ENCODE results near the gene ISYNA1. TPM values are rescaled to one million over a fixed set of nuclear protein-coding genes. Genes with fewer than 3 reads are reported as not detected.

Gene ISYNA1
- total RNA-seq, 2 donors from 2014 or later = 27.5 to 28.1 TPM

GRCh38 chr19:18450021-18450930, 12.3 kb upstream of the ISYNA1 start:
- no peak for DNase-seq (ENCODE audit: low spot score)
- intact Hi-C loops (cut with DNase I) = loop anchor here in 1 of 2 donors (5.0 kb wide), 1 partner anchor 397 kb away; no protein-coding TSS in a partner anchor

DNA sequence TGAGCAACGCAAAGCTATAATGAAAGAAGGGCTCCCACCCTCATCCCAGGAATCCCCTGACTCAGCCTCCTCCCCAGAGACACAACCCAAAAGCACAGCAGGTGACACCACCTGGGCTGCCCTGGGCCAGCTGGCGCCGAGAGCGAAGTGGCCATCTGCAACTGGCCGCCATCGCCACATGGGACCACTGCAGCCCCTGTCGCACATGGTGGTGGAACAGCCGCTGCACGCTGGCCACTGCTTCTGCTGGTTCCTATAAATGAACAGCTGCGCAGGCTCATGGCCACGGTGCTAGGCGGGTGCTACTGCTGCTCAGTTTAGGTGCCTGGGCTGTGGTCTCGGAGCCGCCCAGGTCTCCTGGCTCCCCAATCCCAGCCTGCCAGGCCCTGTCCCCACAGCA, 11.6 kb upstream of the ISYNA1 start:
- no peak for DNase-seq (ENCODE audit: low spot score)
- intact Hi-C loops (cut with DNase I) = loop anchor here in 1 of 2 donors (10.0 kb wide), 1 partner anchor 135 kb away; the partner anchor contains the start of gene REX1BD

GRCh38 chr19:18446811-18447359, 9.0 kb upstream of the ISYNA1 start:
- intact Hi-C loops (cut with DNase I) = loop anchor here in 1 of 2 donors (10.0 kb wide), 1 partner anchor 138 kb away; the partner anchor contains the start of gene REX1BD
- no peak for DNase-seq (ENCODE audit: low spot score)

- no peak for DNase-seq (ENCODE audit: low spot score)
- intact Hi-C loops (cut with DNase I) = loop anchor here in 1 of 2 donors (10.0 kb wide), 1 partner anchor 139 kb away; the partner anchor contains the start of gene REX1BD
These were observed 8.3 kb upstream of the ISYNA1 start for GRCh38 chr19:18446145-18446810.

DNA sequence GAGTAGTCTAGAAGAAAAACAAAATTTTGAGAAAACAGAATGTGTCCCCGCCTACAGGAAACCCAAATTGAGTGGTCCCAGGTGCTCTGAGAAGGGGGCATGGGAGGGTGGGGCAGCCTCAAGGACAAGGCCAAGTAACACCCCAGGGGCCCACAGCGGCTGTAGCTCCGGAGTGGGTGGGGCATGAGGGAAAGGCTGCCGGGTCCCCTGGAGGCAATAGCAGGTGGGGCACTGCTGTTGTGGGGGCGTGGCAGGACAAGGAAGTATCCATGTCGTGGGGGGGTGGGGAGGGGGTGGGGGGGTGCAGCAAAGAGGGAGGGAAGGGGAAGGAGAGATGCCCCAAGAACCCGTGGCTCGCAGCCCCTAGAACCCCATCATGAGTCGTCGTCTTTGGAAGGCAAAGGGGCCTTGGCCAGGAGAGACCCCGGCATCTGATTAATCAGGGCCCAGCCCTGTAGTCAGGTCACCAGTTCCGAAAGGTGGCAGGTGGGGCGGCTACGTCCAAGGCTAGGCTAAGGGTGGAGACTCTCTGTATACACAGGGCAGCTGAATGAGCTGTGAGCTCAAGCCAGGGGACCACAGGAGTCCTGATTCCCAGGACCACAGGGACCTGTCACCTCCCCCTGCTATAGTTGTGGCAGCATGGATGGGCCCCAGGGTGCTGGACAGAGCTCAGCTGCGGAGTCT, 7.5 kb upstream of the ISYNA1 start:
- intact Hi-C loops (cut with DNase I) = loop anchor here in 1 of 2 donors (10.0 kb wide), 1 partner anchor 139 kb away; the partner anchor contains the start of gene REX1BD
- DNase-seq (ENCODE audit: low spot score) = no peak

DNA sequence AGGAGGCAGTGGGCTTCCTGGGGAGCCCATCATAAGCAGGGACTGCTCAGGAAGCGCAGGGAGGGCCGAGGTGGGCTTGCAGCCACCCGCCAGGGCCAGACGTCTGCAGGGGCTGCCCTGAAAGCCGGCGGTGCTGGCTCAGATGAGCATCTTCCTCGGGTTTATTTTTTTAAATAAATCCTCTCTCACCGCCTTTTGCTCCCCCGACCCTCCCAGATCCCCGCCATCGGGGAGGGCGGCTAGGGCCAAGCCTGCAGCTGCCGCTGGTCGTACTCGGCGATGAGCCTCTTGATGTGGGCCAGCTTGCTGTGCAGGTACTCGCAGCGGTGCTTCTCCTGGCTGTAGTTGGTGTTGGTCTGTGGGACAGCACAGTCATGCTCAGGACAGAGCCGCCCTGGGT, 6.6 kb upstream of the ISYNA1 start:
- no peak for DNase-seq (ENCODE audit: low spot score)
- intact Hi-C loops (cut with DNase I) = loop anchor here in 1 of 2 donors (10.0 kb wide), 1 partner anchor 140 kb away; the partner anchor contains the start of gene REX1BD

DNA sequence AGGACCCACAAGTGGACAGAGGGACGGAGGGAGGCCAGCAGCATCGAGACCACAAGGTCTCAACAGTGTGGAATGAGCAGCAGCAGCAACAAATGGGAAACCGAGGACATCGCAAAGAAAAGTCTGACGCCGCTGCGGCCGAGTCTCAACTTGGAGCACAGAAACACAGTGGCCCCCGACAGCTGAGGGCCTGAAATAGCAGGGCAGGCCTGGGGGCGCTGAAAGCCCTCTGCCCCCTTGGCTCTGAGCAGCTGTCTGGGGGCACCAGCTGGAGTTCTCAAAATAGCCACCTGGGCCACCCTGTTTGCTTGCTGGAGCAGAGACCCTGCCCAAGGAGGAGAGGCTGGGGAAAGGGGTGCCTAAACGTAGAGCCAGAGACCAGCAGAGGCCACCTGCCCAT, 5.9 kb upstream of the ISYNA1 start:
- no peak for DNase-seq (ENCODE audit: low spot score)
- intact Hi-C loops (cut with DNase I) = loop anchor here in 1 of 2 donors (10.0 kb wide), 1 partner anchor 141 kb away; the partner anchor contains the start of gene REX1BD

DNA sequence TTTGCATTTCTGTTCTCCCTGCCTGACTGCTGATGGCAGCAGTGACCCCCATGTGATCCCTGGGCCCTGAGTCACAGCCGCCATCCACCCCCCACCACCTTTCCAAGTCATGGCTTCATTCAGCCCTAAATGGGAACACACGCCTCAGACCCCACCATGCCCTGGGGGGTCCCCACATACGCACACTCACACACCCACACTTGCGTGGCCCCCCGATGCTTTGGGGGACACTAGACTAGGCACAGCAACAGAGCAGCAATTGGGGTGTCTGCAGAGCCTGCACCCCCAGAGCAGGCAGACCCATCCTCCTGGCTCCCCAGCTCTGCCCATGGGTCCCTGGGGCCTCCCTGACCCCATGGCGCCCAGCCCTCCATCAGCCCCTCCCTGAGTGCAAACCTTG, 5.5 kb upstream of the ISYNA1 start:
- intact Hi-C loops (cut with DNase I) = loop anchor here in 1 of 2 donors (10.0 kb wide), 1 partner anchor 141 kb away; the partner anchor contains the start of gene REX1BD
- no peak for DNase-seq (ENCODE audit: low spot score)

- intact Hi-C loops (cut with DNase I) = loop anchor here in 1 of 2 donors (10.0 kb wide), 1 partner anchor 142 kb away; the partner anchor contains the start of gene REX1BD
- no peak for DNase-seq (ENCODE audit: low spot score)
These were observed 5.0 kb upstream of the ISYNA1 start for GRCh38 chr19:18442941-18443340.

DNA sequence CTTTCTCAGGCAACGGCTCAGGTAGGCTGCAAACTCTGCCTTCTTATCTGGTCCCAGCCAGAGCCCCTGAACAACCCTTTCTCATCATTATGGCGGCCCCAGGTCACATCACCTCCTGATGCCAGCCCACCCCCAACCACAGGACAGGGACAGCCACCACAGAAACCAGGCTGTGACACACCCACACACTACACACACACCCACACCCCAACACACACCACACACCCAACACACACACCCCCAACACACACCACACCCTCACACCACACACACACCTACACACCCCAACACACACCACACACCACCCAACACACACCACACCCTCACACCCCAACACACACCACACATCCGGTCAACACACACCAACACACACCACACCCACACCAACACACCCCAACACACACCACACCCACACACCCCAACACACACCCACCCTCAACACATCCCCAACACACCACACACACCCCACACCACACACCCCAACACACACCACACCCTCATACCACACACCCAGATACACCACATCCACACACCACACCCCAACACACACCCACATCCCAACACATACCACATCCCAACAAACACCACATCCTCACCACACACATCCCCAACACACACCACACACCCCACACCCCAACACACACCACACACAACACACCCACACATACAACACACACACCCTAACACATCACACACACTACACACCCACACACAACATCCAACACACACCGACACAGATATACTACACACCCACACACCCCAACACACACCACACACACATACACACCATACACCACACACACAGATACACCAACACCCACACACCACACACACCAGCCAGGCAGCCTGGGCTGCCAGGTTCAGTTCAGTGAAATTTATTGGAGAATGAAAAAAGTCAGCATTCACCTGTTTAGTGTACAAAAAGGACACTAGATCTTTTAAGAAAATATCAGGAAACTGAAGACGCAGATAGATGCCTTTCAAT, 4.2 kb upstream of the ISYNA1 start:
- intact Hi-C loops (cut with DNase I) = loop anchor here in 1 of 2 donors (10.0 kb wide), 1 partner anchor 143 kb away; the partner anchor contains the start of gene REX1BD
- DNase-seq (ENCODE audit: low spot score) = no peak

DNA sequence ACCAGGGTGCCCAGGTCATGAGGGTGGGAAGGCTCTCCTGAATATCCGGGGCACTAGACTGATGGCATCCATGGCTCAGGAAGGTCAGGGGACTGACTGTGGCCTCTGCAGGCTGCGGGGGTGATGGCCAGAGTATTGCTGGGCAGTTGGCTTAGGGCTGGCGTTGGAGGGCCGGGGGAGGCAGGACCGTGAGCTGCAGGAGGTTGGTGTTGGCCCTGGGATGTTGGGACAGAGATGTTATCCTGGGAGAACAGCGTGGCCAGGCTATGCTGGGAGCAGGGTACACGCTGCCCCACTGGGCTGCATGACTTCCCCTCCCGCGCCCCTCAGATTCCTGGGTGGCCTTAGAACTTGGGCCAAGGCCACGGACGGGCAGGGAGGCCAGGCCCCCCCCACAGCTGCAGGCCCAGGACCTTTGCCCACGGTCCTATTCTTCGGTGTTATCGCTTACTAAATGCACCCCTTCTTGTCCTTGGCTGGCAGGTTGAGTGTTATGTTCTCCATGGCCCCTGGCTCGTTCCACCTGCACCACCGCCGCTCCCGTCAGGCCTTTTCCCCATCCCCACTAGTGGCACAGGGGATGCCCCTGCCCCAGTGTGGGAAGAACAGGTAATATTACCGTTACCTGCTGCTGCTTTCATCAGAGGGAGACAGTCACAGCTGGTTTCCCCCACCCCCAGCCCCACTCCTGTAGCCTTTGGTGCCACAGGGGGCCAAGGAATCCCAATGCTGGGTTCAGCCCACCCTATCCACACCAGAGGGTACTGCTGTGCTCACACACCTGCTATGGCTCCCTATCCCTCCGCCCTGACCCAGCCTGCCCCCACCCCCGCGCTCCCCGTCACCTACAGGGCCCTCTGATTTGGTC, 3.2 kb upstream of the ISYNA1 start:
- no peak for DNase-seq (ENCODE audit: low spot score)
- intact Hi-C loops (cut with DNase I) = loop anchor here in 1 of 2 donors (10.0 kb wide), 1 partner anchor 144 kb away; the partner anchor contains the start of gene REX1BD

- intact Hi-C loops (cut with DNase I) = loop anchor here in 1 of 2 donors (10.0 kb wide), 1 partner anchor 144 kb away; the partner anchor contains the start of gene REX1BD
- DNase-seq (ENCODE audit: low spot score) = no peak
These were observed 2.5 kb upstream of the ISYNA1 start for GRCh38 chr19:18440415-18440877.

GRCh38 chr19:18439910-18440237, 1.9 kb upstream of the ISYNA1 start:
- intact Hi-C loops (cut with DNase I) = loop anchor here in 1 of 2 donors (10.0 kb wide), 1 partner anchor 145 kb away; the partner anchor contains the start of gene REX1BD
- no peak for DNase-seq (ENCODE audit: low spot score)

- intact Hi-C loops (cut with DNase I) = no loop called here
- no peak for DNase-seq (ENCODE audit: low spot score)
These were observed 1.3 kb upstream of the ISYNA1 start for GRCh38 chr19:18439025-18439909.

DNA sequence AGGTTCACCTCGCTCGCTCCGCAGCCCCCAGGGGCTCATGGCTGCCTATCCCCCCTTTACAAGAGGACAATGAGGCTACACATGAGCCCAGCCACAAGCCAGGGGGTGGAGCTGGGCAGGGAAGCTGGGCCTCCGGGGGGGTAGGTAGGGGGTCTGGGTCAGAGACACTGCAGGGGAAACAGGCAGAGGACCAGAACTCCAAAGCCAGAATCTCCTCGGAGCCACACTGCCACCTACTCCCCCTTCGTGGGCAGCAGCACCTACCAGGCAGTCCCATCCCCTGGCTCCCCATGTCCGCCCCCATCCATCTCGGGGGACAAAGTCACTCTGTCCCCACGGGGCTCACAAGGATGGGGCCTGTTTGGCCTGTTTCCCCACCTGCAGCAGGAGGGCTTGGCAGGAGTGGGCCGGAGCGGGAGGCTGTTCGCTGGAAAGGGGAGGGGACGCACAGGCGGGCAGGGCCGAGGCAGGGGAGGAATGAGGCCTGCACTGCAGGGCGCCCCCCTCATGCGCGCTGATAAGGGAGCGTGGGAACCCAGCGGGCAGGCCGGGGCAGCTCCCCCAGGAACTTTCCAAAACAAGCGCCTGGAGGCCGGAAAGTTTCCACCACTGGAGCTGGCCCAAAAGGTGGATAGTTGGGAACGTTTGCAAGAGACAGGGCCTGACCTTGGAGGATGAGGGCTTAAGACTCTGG, 545 bp upstream of the ISYNA1 start:
- intact Hi-C loops (cut with DNase I) = no loop called here
- no peak for DNase-seq (ENCODE audit: low spot score)

Measured in posterior vena cava (tissue), 2 donors.